Peyer's patch (tissue), 4 donors: Measurements from ENCODE around the gene CLC. TPM values are rescaled to one million over a fixed set of nuclear protein-coding genes. Genes with fewer than 3 reads are reported as not detected.

Experiments
- DNase-seq, 3 donors: peaks; one replicate each; pipeline ENCODE4 v3.0.0-alpha.2; 2017 to 2019
- H3K27ac ChIP-seq, 4 donors: fragments of 200-600 bp; sonication (generic); one replicate each; pipeline ENCODE4 v1.5.1; 2016 to 2019
- H3K27me3 ChIP-seq, 2 donors: fragments of 200-600 bp; sonication (generic); one replicate each; pipeline ENCODE4 v1.5.1; 2019
- H3K36me3 ChIP-seq, 3 donors: fragments of 200-600 bp; sonication (generic); one replicate each; pipeline ENCODE4 v1.5.1; 2016 to 2019
- H3K4me1 ChIP-seq, 4 donors: fragments of 200-600 bp; sonication (generic); one replicate each; pipeline ENCODE4 v1.5.1; 2016 to 2019
- H3K4me3 ChIP-seq, 4 donors: fragments of 200-600 bp; sonication (generic); 1 replicate in 3 of 4; 2 replicates in 1 of 4; pipeline ENCODE4 v1.5.1; 2016 to 2019; ENCODE audit warnings: mild to moderate bottlenecking in 1 of 4
- H3K9me3 ChIP-seq, 4 donors: fragments of 200-600 bp; sonication (generic); one replicate each; pipeline ENCODE4 v1.5.1; 2016 to 2019; ENCODE audit warnings: mild to moderate bottlenecking in 1 of 4
- POLR2A ChIP-seq, 2 donors: fragments of 450-650 bp; IDR thresholded peaks; one replicate each; pipeline ENCODE4 v1.5.1; 2017; ENCODE audit warnings: antibody characterized with exemption in 2 of 2, mild to moderate bottlenecking in 2 of 2, moderate library complexity in 2 of 2
- total RNA-seq, 4 donors: library from RNA; depleted of rRNA; stranded (reverse); fragments of >200 nt; gene quantifications; one replicate each; pipeline ENCODE4 v1.1.0, GENCODE V29; 2016
- TF ChIP-seq, protein P1 (sequence below), 6 experiments: fragments of 450-650 bp in 4 of 6; fragments of 200-600 bp in 2 of 6; sonication (generic) in 1 of 6; IDR thresholded peaks; one replicate each; pipeline ENCODE4 v1.5.1; 2017 to 2019; ENCODE audit warnings: antibody characterized with exemption in 6 of 6, mild to moderate bottlenecking in 3 of 6, moderate library complexity in 1 of 6

CLC gene
- total RNA-seq, 4 donors from 2014 or later = not detected

GRCh38 chr19:39737351-39737750 lies 478 bp downstream of the CLC start:
- no peak overlapping the region for H3K4me3 ChIP-seq
- H3K4me1 ChIP-seq = no peaks in the 10 kb centered on the region
- no peaks in the 10 kb centered on the region for H3K9me3 ChIP-seq
- no peaks in the 10 kb centered on the region for H3K27me3 ChIP-seq
- DNase-seq = no peak
- H3K27ac ChIP-seq = no peak overlapping the region
- TF ChIP-seq, protein P1, sequence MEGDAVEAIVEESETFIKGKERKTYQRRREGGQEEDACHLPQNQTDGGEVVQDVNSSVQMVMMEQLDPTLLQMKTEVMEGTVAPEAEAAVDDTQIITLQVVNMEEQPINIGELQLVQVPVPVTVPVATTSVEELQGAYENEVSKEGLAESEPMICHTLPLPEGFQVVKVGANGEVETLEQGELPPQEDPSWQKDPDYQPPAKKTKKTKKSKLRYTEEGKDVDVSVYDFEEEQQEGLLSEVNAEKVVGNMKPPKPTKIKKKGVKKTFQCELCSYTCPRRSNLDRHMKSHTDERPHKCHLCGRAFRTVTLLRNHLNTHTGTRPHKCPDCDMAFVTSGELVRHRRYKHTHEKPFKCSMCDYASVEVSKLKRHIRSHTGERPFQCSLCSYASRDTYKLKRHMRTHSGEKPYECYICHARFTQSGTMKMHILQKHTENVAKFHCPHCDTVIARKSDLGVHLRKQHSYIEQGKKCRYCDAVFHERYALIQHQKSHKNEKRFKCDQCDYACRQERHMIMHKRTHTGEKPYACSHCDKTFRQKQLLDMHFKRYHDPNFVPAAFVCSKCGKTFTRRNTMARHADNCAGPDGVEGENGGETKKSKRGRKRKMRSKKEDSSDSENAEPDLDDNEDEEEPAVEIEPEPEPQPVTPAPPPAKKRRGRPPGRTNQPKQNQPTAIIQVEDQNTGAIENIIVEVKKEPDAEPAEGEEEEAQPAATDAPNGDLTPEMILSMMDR (IDR thresholded peaks at IDR 0.05) = no peak
- TF ChIP-seq POLR2A (IDR thresholded peaks at IDR 0.05) = no peak
- H3K36me3 ChIP-seq = no peaks in the 10 kb centered on the region

DNA sequence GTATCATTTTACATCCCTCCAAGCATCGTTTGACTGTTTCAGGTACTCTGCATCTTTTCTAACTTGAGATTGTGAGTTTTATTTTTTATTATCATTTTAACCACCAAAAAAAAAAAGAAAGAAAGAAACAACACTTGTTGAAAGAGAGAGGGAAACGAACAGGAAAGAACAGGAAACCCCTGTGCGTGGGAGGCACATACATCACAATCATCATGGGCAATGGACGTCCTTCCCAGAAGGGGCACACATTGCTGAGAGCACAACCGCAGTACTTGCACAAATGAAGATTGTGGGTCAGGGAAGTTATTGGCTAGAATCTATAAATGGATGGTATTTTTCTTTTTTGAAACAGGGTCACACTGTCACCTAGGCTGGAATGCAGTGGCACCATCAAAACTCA lies 1.7 kb downstream of the CLC start:
- no peaks in the 10 kb centered on the region for H3K9me3 ChIP-seq
- H3K4me1 ChIP-seq = no peaks in the 10 kb centered on the region
- TF ChIP-seq, protein P1 (IDR thresholded peaks at IDR 0.05) = no peak
- TF ChIP-seq POLR2A (IDR thresholded peaks at IDR 0.05) = no peak
- DNase-seq = no peak
- H3K27me3 ChIP-seq = no peaks in the 10 kb centered on the region
- no peaks in the 10 kb centered on the region for H3K36me3 ChIP-seq
- H3K4me3 ChIP-seq = no peak overlapping the region
- H3K27ac ChIP-seq = no peak overlapping the region

GRCh38 chr19:39735688-39736087 lies 2.1 kb downstream of the CLC start:
- no peaks in the 10 kb centered on the region for H3K27me3 ChIP-seq
- no peak for TF ChIP-seq POLR2A (IDR thresholded peaks at IDR 0.05)
- no peaks in the 10 kb centered on the region for H3K36me3 ChIP-seq

GRCh38 chr19:39733841-39734240 lies 4.0 kb downstream of the CLC start:
- no peak overlapping the region for H3K27ac ChIP-seq
- DNase-seq = no peak
- H3K4me3 ChIP-seq = no peak overlapping the region
- H3K27me3 ChIP-seq = no peaks in the 10 kb centered on the region
- no peaks in the 10 kb centered on the region for H3K4me1 ChIP-seq
- no peaks in the 10 kb centered on the region for H3K36me3 ChIP-seq
- H3K9me3 ChIP-seq = no peaks in the 10 kb centered on the region
- TF ChIP-seq, protein P1 (IDR thresholded peaks at IDR 0.05) = no peak
- TF ChIP-seq POLR2A (IDR thresholded peaks at IDR 0.05) = no peak

More at GRCh38 chr19:39735688-39736087, 2.1 kb downstream of the CLC start:
- Histone ChIP-seq H3K9me3 (no peaks in the 10 kb centered on the region), H3K4me3 (no peak overlapping the region), H3K4me1 (no peaks in the 10 kb centered on the region), H3K27ac (no peak overlapping the region)
- DNase-seq = no peak

- no peak for TF ChIP-seq POLR2A (IDR thresholded peaks at IDR 0.05)
- TF ChIP-seq, protein P1 (IDR thresholded peaks at IDR 0.05) = no peak
- H3K4me1 ChIP-seq = no peaks in the 10 kb centered on the region
- H3K36me3 ChIP-seq = no peaks in the 10 kb centered on the region
- no peak overlapping the region for H3K4me3 ChIP-seq
- no peaks in the 10 kb centered on the region for H3K9me3 ChIP-seq
- no peak overlapping the region for H3K27ac ChIP-seq
- no peak for DNase-seq
- H3K27me3 ChIP-seq = no peaks in the 10 kb centered on the region
Observed at GRCh38 chr19:39731685-39732084, 6.1 kb downstream of the CLC start.

GRCh38 chr19:39729594-39729993 lies 8.2 kb downstream of the CLC start:
- H3K4me3 ChIP-seq = no peak overlapping the region
- H3K27ac ChIP-seq = no peak overlapping the region
- no peaks in the 10 kb centered on the region for H3K4me1 ChIP-seq
- DNase-seq = no peak
- H3K27me3 ChIP-seq = no peaks in the 10 kb centered on the region
- TF ChIP-seq, protein P1 (IDR thresholded peaks at IDR 0.05) = no peak
- no peak for TF ChIP-seq POLR2A (IDR thresholded peaks at IDR 0.05)
- H3K9me3 ChIP-seq = no peaks in the 10 kb centered on the region
- H3K36me3 ChIP-seq = no peaks in the 10 kb centered on the region
